ENCODE results near the gene IGFBPL1.
"Not testable (repeated sequence)": the region's sequence is repeated elsewhere in the genome, so short reads cannot be mapped to it uniquely, and the experiment has no call there.

The IGFBPL1 gene

DNA sequence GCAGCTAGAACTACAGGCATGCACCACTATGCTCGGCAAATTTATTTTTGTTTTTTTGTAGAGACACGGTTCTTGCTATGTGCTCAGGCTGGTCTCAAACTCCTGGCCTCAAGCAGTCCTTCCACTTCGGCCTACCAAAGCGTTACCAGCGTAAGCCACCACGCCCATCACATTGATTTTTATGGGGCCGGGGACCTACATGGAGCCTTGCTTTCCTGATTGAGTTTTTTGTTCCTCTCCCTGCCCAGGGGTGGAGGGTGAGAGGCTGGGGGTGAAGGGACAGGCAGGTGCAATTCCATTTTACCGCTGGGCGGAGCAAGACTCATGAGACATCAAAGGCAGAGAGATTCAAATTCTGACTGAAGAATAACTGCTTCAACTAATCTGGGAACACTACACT lies 29.8 kb downstream of the IGFBPL1 start:
- no peak for DNase-seq

- DNase-seq: peak in 1 of 2 donors; percentile 6
These were observed 31.0 kb downstream of the IGFBPL1 start for GRCh38 chr9:38393128-38393796.

DNA sequence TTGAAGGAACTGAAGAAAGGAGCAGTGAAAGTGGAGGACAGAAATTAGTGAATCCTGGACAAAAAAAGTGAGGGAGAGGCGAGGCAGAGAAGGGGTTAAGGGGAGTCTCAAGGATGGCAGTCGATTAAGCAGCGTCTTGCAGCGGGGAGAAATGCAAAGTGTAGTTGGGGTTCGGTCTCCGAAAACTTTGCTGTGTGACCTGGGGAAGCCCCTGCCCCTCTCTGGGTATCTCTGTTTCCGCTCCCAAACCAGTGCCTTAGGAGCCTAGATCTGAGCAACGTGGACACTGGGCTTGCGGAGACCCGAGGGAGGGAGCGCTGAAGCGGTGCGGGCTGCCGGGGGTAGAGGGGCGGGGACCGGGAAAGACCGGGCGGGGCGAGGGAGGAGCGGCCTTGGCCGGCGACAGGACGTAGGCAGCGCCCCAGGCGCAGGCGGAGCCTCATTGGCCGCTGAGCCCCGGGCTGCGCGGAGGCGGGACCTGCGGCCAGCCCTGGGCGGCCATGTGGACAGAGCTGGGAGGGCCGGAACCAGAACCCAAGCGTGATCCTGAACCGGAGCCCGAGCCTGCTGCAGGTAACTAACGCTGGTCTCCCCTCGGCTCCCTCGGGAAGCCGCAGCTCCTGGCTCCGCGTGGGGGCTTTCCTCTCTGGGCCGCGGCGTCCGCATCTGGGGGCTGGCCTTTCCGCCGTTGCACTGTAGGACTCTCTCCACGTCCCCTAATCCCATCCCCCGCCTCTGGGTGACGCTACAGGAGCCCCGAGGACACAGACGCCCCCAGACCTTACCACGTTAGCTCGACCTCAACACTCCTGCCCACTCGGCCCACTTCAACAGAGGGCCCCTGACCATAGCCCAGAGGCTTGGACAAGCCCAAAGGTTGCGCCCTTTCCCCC lies 31.8 kb downstream of the IGFBPL1 start, which contains the start of gene ALDH1B1:
TSS of gene ALDH1B1 (plus strand) at position 468 of the 893 bp plus-strand sequence. CDS start 3,047 bp downstream, outside the sequence.
- peak; percentile 58 to 72 for DNase-seq

DNA sequence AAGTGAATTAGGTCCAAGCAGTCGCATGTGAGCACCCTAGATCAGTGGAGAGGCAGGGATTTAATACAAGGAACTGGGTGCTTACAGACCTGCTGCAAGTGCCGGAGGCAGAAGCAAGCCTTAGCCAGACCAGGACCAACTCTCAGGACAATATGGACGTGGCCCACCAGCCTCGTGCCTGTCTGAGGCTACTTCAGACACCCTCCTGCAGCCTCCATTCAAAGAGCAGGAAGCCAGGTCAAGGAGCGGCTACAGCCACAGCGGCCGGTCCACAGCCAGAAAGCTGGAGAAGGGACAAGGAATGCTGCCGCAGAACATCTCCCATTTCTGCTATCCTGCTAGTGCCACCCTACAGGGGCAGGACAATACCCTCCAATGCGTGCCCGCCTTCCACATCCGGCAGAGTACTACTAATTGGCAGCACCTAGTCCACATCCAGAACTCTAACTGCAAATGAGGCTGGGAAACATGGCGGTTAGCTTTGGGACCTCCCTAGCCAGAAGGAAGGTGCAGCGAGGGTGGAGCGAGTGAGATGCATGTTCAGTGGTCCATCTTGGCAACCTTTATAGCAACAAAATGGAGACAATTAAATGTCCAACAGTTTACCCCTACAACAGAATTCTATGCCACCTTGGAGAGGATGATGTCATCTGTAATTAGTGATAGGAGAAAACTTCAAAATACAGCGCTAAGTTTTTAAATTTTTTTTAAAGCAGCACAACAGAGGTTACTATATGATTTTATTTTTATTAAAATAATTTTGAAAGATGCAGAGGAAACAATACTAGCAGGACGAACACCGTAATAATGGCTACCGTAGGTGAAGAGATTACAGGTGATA lies 32.8 kb downstream of the IGFBPL1 start:
- no peak for DNase-seq

GRCh38 chr9:38390851-38391250 lies 33.4 kb downstream of the IGFBPL1 start:
- DNase-seq: no peak

DNA sequence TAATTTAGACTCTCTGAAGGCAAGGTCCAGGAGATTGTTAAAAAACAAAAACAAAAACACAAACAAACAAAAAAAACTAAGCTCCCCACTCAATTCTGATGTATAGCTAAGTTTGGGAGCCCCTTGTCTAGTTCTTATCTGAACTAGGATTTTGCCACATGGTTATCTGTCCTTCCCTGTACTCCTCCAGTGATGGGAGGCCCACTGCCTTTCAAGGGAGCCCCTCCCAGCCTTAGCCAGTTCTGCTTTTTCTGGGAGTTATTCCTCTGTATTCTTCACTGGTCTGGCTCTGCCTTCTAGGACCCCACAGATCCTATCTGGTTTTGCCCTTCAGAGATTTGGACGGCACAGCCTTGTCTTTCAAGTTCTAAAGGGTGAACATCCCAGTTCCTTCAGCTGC lies 33.8 kb downstream of the IGFBPL1 start:
- DNase-seq: no peak

- no peak for DNase-seq
These were observed 34.9 kb downstream of the IGFBPL1 start for GRCh38 chr9:38389313-38389712.

DNA sequence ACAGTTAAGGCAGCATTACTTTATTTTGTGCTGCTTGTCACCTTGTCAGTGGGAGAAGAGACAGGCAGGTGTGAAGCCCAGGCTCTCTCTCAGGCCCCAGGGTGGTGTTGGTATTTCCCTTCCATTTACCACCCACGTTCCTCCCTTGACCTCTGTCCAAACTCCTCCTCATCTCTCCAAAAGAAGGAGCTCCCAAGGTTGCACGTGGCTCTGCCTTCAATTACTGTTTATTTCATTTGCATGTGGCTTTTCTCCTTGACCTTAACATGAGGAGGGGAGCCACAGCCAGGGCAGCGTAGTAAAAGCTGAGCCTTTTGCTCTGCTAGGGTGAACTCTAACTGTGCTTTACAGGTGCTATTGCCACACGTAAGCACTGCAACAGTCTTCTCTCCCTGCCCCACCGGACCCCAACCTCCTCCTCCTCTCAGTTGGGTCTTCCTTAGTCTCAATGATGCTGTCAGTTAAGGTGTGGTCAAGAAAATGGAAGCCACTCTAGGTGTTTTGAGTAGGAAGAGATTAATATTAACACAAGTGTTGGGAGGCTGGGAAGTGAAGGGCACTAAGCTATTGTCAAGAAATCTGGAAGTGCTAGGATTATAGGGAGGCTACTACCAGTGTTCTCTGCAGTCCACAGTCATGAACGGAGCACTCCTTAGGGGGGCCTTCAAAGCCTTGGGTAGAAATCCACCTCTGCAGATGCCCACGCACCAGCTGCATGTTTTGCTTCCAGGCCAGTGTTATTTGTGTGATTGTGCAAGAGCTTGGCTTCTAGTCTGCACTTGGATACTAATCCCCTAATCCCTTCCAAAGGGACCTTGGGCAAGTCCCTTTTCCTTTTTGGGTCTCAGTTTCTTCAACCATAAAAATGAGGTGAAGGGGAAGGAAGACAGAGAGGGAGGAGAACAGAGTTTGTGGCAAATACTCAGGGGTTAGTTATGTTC lies 35.7 kb downstream of the IGFBPL1 start:
- no peak for DNase-seq

DNA sequence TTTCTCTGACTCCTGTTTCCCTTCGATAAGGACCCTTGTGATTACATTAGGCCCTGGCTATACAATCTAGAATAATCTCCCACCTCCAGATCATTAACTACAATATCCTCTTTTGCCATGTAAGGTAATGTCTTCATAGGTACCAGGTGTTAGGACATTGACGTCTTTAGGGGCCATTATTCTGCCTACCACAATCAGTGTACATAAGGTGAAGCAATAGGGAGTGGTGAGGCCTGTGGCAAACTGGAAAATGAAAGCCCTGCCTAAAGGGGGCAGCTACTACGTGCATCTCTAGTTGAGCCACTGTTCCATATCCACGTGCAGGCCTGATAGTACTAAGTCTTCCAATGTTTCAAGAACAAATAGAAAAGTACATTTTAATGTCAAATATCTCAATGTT lies 36.5 kb downstream of the IGFBPL1 start:
- no peak for DNase-seq

- no peak for DNase-seq
These were observed 37.2 kb downstream of the IGFBPL1 start for GRCh38 chr9:38387066-38387465.

GRCh38 chr9:38386319-38386895 lies 37.8 kb downstream of the IGFBPL1 start:
- no peak for DNase-seq

GRCh38 chr9:38385896-38386295 lies 38.4 kb downstream of the IGFBPL1 start:
- DNase-seq: no peak

- no peak for DNase-seq
These were observed 39.0 kb downstream of the IGFBPL1 start for GRCh38 chr9:38384990-38385848.

DNA sequence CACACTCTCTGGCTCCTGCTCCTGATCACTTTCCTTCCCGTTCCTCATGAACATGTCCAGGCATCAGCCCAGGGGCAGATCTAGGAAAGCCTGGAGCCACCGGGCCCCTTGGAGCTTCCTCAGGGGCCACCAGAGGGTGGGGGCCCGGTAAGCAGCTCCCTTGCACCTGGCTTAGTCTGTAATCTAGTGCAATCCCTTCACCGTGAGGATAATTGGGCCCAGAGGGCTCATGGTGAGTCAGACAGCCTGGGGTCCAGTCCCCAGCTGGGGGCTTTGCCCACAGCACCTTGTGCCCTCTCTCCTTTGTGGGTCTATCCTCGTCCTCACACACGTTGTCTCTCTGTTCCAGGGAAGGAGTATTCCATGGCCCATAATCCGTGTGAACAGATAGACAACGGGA lies 42.1 kb downstream of the IGFBPL1 start:
- DNase-seq: no peak

- DNase-seq: no peak
These were observed 43.3 kb downstream of the IGFBPL1 start for GRCh38 chr9:38380872-38381534.

DNA sequence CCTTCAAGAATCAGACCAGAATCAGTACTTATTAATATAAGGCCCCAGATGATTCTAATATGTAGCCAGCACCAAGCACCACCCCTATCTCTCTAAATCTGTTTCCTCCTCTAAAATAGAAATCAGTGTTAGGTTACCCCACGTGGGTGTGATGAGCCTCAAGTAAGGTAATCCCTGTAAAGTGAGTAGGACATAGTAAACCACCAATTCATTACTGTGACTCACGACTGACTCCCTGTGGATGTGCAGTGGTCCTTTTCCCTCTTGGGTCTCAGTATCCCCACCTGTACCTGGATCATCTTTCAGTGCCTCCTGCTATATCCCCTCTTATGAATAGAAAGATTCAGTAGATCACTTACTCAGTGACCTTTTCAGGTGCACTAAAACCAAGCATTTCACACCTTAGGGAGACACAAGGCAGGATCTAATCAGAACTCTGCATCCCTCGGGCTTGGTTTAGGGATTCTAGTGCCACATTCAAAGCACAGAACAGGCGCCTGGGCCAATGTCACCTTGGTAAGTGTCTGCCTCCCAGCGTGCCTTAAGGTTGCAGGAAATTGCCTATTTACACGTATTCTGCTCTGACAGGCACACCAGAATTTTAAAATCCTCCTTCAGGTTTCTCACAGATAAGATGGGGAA lies 43.9 kb downstream of the IGFBPL1 start:
- DNase-seq: no peak

GRCh38 chr9:38377336-38378083 lies 46.7 kb downstream of the IGFBPL1 start:
- DNase-seq: not testable (repeated sequence)

- no peak for DNase-seq
These were observed 48.1 kb downstream of the IGFBPL1 start for GRCh38 chr9:38376021-38376670.

Measured in stimulated activated CD4-positive, alpha-beta T cell treated with anti-CD3 and anti-CD28 coated beads, Interleukin-2, amount 100 ng/mL, for 48 hours (primary cell).